DOHH2 (cell line): ENCODE results near the gene SLC39A5.

Experiments
- CTCF ChIP-seq: fragments of 200-600 bp; sonication (generic); IDR thresholded peaks from one replicate; pipeline ENCODE4 v1.5.1; 2014; ENCODE audit warnings: antibody characterized with exemption, mild to moderate bottlenecking, low read depth, low read length; ENCODE audit not compliant: poor library complexity, severe bottlenecking
- EZH2phosphoT487 ChIP-seq: fragments of 200-600 bp; sonication (generic); IDR thresholded peaks from 2 replicates; pipeline ENCODE4 v1.6.1; 2017; ENCODE audit warnings: borderline replicate concordance, mild to moderate bottlenecking, antibody characterized with exemption, low read length, moderate library complexity, mixed read lengths

DNA sequence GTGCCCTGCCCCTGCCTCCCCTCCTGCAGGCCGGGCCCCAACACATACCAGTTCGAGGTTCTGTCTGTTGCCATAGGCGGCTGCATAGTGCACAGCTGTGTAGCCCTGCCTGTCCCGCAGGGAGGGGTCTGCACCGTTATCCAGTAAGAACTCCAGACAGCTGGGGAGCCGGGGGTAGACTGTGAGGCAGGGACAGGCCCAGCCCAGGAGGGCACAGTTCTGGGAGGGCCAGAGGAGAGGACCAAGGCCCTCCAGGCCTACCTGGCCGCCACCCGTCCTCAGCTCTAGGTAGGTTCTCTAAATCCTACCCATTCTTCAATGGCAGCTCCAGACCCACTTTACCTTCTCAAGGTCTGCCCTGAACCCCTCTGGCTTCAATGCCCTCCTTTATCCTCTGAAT is 18.9 kb downstream of the SLC39A5 start:
- TF ChIP-seq CTCF (no peak), EZH2phosphoT487 (no peak)
